K562 (cell line): ENCODE data around the gene ARPC1A. TPM values are rescaled to one million over a fixed set of nuclear protein-coding genes. Genes with fewer than 3 reads are reported as not detected.
A peak's percentile ranks its signal among the peaks of the same experiment; 100 is the strongest.

Source experiments
- ETV5 ChIP-seq: sonication (generic); formaldehyde crosslinking; IDR thresholded peaks from 2 replicates; pipeline ENCODE4 v1.4.0; 2020; ENCODE audit warnings: low read depth, mild to moderate bottlenecking, missing genetic modification reagents
- IRF2 ChIP-seq: sonication (generic); formaldehyde crosslinking; IDR thresholded peaks from 2 replicates; pipeline ENCODE4 v1.8.1; 2022; ENCODE audit warnings: mild to moderate bottlenecking, missing genetic modification reagents
- KLF6 ChIP-seq: fragments of 250-450 bp; sonication (Bioruptor Pico); IDR thresholded peaks from 2 replicates; pipeline ENCODE4 v1.4.0; 2020; ENCODE audit warnings: mild to moderate bottlenecking, moderate library complexity, borderline replicate concordance
- MAFK ChIP-seq: IDR thresholded peaks from 2 replicates; pipeline ENCODE4 v1.6.1; 2011; ENCODE audit warnings: low read length, improper control_type of control experiment
- MXI1 ChIP-seq: IDR thresholded peaks from 2 replicates; pipeline ENCODE4 v1.6.1; 2011; ENCODE audit warnings: low read depth, mild to moderate bottlenecking, improper control_type of control experiment, low read length
- NELFE ChIP-seq: IDR thresholded peaks from 2 replicates; pipeline ENCODE4 v1.6.1; 2011; ENCODE audit warnings: mild to moderate bottlenecking; ENCODE audit not compliant: insufficient read depth, insufficient read length
- NFXL1 ChIP-seq: fragments of 450-650 bp; formaldehyde crosslinking; IDR thresholded peaks from 2 replicates; pipeline ENCODE4 v1.4.0; 2021; ENCODE audit warnings: mild to moderate bottlenecking
- SETDB1 ChIP-seq: IDR thresholded peaks from one replicate; pipeline ENCODE4 v1.6.1; 2012; ENCODE audit warnings: low read length, control low read depth, inconsistent platforms
- SMAD1 ChIP-seq: fragments of 150-350 bp; IDR thresholded peaks from 2 replicates; pipeline ENCODE4 v1.6.1; 2014; ENCODE audit warnings: low read length, low read depth; ENCODE audit not compliant: partially characterized antibody
- SMC3 ChIP-seq: conservative IDR thresholded peaks from 2 replicates; pipeline ENCODE4 v1.6.1; 2011; ENCODE audit warnings: low read depth, low read length, improper control_type of control experiment; ENCODE audit not compliant: insufficient read depth
- SRF ChIP-seq, 2 experiments: fragments of 250-450, 450-650 bp in 1 of 2; sonication (Bioruptor Pico) in 1 of 2; sonication (generic) in 1 of 2; formaldehyde crosslinking; IDR thresholded peaks; 2 replicates each; pipeline versions ENCODE4 v1.5.0 to v1.5.1; 2020 to 2022; ENCODE audit warnings: mild to moderate bottlenecking in 1 of 2, missing genetic modification reagents in 1 of 2
- ZNF311 ChIP-seq: fragments of 250-450 bp; sonication (Bioruptor Pico); IDR thresholded peaks from 2 replicates; pipeline ENCODE4 v1.4.0; 2020; ENCODE audit warnings: mild to moderate bottlenecking, moderate library complexity
- polyA plus RNA-seq, 8 experiments: library from polyadenylated mRNA; depleted of rRNA in 4 of 8; stranded (reverse) in 5 of 8; unstranded in 3 of 8; fragments of >200 nt; fragmentation: Nextera tagmentation in 2 of 8; fragmentation: Illumina TruSeq in 1 of 8; extraction: Ambion mirVana in 2 of 8; extraction: Trizol in 1 of 8; gene quantifications; 2 replicates each; pipeline versions ENCODE4 v1.2.1 to v1.2.3, GENCODE V29; 2011 to 2014; ENCODE audit warnings: inconsistent platforms in 1 of 8, missing spikeins in 1 of 8
- total RNA-seq, 7 experiments: library from RNA; depleted of rRNA in 6 of 7; stranded (reverse); fragments of >200 nt in 6 of 7; fragmentation: Illumina TruSeq in 2 of 7; extraction: Trizol in 2 of 7; gene quantifications; 2 replicates each; pipeline versions ENCODE4 v1.2.1 to v1.2.3, GENCODE V29; 2011 to 2021; ENCODE audit warnings: low replicate concordance in 1 of 7
- TF ChIP-seq, protein P1 (sequence below): fragments of 250-450 bp; sonication (Bioruptor Pico); IDR thresholded peaks from 2 replicates; pipeline ENCODE4 v1.4.0; 2020
- TF ChIP-seq, protein P2 (sequence below): fragments of 250-450 bp; sonication (Bioruptor Pico); IDR thresholded peaks from 2 replicates; pipeline ENCODE4 v1.8.0; 2021; ENCODE audit warnings: borderline replicate concordance, mild to moderate bottlenecking, moderate library complexity; ENCODE audit not compliant: poor library complexity, severe bottlenecking
- TF ChIP-seq, protein P3 (sequence below): fragments of 250-450 bp; sonication (Bioruptor Pico); IDR thresholded peaks from 2 replicates; pipeline ENCODE4 v1.8.0; 2022; ENCODE audit warnings: moderate library complexity, mild to moderate bottlenecking, inconsistent platforms
- TF ChIP-seq, protein P4 (sequence below): sonication (generic); formaldehyde crosslinking; IDR thresholded peaks from 2 replicates; pipeline ENCODE4 v1.8.0; 2022; ENCODE audit warnings: mild to moderate bottlenecking, low read depth, missing genetic modification reagents
- TF ChIP-seq, protein P5 (sequence below): fragments of 250-450 bp; sonication (Bioruptor Pico); IDR thresholded peaks from 2 replicates; pipeline ENCODE4 v1.4.0; 2020

ARPC1A gene
- total and polyA plus RNA-seq, 9 of the 15 experiments (the other 6 are each of a cell fraction or from before 2014, with no cell fraction given) = 39.5 to 151 (median 86.1) TPM

DNA sequence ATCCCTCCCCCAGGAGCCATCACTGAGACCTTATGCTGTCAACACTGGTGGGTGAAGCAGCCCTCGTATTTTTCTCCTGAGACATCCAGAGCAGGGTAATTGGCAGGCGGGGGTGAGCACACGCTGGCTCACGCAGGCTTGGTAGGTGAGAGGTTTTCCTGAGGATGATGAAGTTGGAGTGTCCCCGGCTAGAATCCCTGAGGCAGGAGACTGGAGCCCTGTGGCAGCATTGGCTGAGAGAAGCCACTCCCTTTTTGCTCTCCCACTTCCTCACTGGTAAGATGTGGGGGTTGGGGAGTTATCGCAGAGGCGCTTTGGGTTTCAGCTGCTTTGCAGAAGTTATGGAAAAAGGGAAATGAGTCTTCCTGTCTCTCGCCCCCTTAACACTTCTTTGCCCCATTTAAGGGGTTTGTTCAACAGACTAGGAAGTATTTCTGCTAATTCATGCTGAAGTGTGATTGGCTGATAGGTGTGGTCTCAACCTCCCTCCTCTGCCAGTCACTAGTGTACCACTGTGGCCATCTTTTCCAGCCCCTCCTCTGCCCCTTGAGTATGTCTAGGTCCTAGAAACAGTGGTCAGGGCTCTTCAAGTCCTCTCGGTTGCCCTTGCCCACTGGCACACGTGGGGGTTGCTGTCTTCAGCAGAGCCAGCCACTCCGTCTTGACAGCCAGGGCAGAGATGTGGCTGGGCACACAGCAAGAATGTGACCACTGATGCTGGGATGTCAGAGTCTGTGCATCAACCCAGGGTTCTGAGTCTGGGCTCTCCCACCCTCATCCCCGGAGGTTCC lies 54.5 kb downstream of the ARPC1A start (continued):
- TF ChIP-seq, protein P1, sequence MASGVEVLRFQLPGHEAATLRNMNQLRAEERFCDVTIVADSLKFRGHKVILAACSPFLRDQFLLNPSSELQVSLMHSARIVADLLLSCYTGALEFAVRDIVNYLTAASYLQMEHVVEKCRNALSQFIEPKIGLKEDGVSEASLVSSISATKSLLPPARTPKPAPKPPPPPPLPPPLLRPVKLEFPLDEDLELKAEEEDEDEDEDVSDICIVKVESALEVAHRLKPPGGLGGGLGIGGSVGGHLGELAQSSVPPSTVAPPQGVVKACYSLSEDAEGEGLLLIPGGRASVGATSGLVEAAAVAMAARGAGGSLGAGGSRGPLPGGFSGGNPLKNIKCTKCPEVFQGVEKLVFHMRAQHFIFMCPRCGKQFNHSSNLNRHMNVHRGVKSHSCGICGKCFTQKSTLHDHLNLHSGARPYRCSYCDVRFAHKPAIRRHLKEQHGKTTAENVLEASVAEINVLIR (CRISPR knock-in tag) = no peak
- TF ChIP-seq, protein P2, sequence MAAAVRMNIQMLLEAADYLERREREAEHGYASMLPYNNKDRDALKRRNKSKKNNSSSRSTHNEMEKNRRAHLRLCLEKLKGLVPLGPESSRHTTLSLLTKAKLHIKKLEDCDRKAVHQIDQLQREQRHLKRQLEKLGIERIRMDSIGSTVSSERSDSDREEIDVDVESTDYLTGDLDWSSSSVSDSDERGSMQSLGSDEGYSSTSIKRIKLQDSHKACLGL (CRISPR knock-in tag) = no peak
- TF ChIP-seq, protein P3, sequence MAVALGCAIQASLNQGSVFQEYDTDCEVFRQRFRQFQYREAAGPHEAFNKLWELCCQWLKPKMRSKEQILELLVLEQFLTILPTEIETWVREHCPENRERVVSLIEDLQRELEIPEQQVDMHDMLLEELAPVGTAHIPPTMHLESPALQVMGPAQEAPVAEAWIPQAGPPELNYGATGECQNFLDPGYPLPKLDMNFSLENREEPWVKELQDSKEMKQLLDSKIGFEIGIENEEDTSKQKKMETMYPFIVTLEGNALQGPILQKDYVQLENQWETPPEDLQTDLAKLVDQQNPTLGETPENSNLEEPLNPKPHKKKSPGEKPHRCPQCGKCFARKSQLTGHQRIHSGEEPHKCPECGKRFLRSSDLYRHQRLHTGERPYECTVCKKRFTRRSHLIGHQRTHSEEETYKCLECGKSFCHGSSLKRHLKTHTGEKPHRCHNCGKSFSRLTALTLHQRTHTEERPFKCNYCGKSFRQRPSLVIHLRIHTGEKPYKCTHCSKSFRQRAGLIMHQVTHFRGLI (CRISPR knock-in tag) = no peak
- no peak for TF ChIP-seq MXI1
- TF ChIP-seq ZNF311 (CRISPR knock-in tag) = no peak
- TF ChIP-seq, protein P4, sequence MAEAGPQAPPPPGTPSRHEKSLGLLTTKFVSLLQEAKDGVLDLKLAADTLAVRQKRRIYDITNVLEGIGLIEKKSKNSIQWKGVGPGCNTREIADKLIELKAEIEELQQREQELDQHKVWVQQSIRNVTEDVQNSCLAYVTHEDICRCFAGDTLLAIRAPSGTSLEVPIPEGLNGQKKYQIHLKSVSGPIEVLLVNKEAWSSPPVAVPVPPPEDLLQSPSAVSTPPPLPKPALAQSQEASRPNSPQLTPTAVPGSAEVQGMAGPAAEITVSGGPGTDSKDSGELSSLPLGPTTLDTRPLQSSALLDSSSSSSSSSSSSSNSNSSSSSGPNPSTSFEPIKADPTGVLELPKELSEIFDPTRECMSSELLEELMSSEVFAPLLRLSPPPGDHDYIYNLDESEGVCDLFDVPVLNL (CRISPR knock-in tag) = no peak
- no peak for TF ChIP-seq NFXL1 (CRISPR knock-in tag)
- TF ChIP-seq MAFK = no peak; the same call in 1 of the 2 replicates
- TF ChIP-seq, protein P5, sequence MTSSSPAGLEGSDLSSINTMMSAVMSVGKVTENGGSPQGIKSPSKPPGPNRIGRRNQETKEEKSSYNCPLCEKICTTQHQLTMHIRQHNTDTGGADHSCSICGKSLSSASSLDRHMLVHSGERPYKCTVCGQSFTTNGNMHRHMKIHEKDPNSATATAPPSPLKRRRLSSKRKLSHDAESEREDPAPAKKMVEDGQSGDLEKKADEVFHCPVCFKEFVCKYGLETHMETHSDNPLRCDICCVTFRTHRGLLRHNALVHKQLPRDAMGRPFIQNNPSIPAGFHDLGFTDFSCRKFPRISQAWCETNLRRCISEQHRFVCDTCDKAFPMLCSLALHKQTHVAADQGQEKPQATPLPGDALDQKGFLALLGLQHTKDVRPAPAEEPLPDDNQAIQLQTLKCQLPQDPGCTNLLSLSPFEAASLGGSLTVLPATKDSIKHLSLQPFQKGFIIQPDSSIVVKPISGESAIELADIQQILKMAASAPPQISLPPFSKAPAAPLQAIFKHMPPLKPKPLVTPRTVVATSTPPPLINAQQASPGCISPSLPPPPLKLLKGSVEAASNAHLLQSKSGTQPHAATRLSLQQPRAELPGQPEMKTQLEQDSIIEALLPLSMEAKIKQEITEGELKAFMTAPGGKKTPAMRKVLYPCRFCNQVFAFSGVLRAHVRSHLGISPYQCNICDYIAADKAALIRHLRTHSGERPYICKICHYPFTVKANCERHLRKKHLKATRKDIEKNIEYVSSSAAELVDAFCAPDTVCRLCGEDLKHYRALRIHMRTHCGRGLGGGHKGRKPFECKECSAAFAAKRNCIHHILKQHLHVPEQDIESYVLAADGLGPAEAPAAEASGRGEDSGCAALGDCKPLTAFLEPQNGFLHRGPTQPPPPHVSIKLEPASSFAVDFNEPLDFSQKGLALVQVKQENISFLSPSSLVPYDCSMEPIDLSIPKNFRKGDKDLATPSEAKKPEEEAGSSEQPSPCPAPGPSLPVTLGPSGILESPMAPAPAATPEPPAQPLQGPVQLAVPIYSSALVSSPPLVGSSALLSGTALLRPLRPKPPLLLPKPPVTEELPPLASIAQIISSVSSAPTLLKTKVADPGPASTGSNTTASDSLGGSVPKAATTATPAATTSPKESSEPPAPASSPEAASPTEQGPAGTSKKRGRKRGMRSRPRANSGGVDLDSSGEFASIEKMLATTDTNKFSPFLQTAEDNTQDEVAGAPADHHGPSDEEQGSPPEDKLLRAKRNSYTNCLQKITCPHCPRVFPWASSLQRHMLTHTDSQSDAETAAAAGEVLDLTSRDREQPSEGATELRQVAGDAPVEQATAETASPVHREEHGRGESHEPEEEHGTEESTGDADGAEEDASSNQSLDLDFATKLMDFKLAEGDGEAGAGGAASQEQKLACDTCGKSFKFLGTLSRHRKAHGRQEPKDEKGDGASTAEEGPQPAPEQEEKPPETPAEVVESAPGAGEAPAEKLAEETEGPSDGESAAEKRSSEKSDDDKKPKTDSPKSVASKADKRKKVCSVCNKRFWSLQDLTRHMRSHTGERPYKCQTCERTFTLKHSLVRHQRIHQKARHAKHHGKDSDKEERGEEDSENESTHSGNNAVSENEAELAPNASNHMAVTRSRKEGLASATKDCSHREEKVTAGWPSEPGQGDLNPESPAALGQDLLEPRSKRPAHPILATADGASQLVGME (CRISPR knock-in tag) = 0 out of 2 replicates have a peak, but pooled peaks have one; percentile 53
- TF ChIP-seq IRF2 (CRISPR knock-in tag) = no peak
- TF ChIP-seq ETV5 (CRISPR knock-in tag) = peak; percentile 79; the same call in 1 of the 2 replicates
- TF ChIP-seq KLF6 (CRISPR knock-in tag) = no peak
- TF ChIP-seq NELFE = no peak
- TF ChIP-seq SETDB1 = no peak
- no peak for TF ChIP-seq SMAD1
- peak in 1 of 2 experiments; percentile 42; a peak in 1 of 4 replicates for TF ChIP-seq SRF (CRISPR knock-in tag; IDR thresholded peaks at IDR 0.05)
- 0 out of 2 replicates have a peak, but pooled peaks have one; percentile 3 for TF ChIP-seq SMC3
